LNCAP (cell line): ENCODE data around the gene SZT2.

Experiments
- CTCF ChIP-seq: fragments of 450-650 bp; IDR thresholded peaks from 2 replicates; pipeline ENCODE4 v1.5.1; 2017; ENCODE audit warnings: mild to moderate bottlenecking

Gene SZT2

DNA sequence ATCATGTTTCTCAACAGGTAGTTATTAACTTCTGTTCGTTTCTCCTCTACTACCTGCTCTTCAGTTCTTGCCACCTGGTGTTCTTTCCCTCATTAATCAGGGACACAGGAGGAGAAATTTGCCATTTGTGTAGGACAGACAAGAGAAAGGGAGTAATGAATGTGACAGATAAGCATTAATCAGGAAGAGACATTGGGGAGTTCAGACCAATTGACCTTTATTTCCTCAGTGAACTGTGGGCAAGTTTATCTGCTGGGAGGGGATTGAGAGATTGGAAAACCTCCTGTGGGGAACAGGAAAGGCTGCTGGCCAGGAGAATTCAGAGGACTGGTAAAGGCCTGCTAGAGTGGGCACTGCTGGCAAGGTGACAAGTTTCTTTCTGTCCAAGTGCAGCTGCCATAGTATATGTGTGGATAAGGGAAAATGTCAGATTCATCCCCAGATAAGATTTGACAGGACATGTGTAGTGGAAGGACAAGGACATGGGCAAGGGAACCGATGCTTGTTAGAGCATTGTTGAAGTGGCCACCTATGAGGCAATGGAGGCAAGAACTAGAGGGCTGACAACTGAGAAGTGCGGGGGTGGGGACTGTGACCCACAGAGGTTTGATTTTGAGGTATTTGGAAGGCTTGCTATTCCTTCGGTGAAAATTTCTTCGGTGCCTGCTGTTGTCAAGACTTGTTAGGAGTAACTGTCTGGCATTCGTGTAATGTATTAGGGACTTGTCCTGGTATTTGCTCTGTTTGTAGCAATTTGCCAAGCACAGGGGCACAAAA lies 12.6 kb downstream of the SZT2 start:
- no peak for TF ChIP-seq CTCF

DNA sequence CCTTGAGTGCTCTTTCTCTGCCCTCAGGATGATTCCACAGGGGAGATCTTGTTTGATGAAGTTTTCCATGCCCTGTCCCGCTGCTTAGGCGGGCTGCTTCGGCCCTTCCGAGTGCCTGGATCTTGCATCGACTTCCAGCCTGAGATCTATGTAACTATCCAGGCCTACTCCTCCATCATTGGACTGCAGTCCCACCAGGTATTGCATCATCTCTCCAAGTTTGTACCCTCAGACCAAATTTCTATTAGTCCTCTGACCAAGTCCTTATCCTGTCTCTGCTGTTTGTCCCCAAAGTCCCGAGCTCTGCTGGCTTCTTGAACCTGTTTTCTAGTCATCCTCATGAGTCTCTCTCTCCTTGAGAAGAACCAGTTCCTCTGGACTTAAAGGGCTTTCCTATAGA lies 14.7 kb downstream of the SZT2 start:
- no peak for TF ChIP-seq CTCF

DNA sequence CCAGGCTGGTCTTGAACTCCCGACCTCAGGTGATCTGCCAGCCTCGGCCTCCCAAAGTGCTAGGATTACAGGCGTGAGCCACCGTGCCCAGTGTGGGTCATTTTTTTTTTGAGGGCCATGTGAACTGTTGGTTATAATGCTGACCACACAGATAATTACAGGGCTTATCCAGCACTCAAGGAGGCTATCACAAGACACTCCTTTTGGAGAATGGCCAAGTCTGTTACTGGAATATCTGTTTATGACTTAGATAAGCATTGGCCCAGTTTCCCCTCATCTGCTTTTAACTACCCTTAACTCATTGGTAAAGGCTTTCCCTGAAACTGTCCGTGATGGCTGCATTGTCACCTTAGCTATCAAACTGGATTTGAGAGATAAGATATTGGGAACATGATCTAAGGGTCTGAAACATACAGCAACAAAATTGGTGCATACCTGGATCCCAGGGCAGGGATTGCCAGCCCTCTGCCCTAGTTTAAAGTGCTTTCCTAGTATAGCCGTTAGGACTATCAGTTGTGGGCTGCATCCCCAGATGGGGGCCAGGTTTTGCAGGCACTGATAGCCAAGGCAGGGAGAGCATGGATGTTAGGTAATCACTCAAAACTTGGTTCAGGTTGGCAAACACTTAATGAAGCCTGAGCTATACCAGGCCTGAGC lies 15.6 kb downstream of the SZT2 start:
- TF ChIP-seq CTCF: no peak

DNA sequence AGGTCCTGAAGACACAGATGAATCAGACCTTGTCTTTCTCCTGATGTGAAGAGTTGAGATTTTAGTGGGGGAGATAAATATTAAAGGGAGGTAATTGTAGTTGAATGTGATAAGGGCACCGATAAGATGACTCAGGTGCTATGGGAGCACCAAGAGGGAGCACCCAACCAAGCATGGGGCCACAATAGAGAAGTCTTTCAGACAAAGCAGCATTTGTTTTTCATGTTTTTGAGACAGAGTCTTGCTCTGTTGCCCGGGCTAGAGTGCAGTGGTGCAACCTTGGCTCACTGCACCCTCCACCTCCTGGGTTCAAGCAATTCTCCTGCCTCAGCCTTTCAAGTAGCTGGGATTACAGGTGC lies 16.2 kb downstream of the SZT2 start:
- TF ChIP-seq CTCF: no peak

DNA sequence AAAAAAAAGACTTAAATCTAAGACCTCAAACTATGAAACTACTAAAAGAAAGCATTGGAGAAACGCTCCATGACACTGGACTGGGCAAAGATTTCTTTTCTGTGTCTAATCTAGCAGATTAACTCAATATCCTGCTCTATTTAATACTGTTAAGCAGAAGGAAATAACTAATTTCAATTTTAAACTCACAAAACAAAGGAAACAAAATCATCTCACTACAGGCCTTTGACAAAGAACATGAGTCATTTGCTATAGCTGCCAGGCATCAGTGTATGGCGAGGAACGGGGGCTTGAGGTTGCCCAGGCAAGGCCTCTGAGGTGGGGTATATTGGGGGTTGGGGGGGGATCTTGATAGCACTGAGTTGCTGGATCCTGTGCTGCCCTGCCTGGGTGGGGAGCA lies 20.9 kb downstream of the SZT2 start:
- no peak for TF ChIP-seq CTCF

- TF ChIP-seq CTCF: peak; percentile 67
These were observed 25.0 kb downstream of the SZT2 start for GRCh38 chr1:43414634-43415223.

DNA sequence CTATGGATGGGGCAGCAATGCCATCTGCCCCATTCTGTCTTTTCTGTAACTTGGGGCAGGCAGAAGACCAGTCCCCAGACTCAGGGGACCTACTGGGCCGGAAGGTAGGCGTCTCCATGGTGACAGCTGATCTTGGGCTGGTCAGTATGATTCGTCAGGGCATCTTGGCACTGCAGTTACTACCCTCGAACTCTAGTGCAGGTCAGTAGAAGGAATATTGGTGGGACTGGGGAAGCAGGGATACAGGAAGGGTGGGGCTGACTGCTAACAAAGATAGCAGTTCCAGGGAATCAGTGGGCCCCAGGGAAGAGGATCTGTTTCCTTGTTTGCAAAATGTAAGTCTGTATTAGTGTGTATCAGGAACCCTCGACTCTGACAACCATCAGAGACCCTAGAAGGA lies 26.2 kb downstream of the SZT2 start:
- no peak for TF ChIP-seq CTCF
